ENCODE measurements around the gene DCANP1. TPM values are rescaled to one million over a fixed set of nuclear protein-coding genes. Genes with fewer than 3 reads are reported as not detected.

The DCANP1 gene
- total RNA-seq, 1 donor from 2014 or later, result not detected

- H3K4me3 Mint-ChIP-seq (ENCODE audit: low read depth), result no peak overlapping the region
- TF ChIP-seq CTCF (IDR thresholded peaks at IDR 0.05; ENCODE audit: unreplicated experiment), result no peak
- H3K36me3 Mint-ChIP-seq (ENCODE audit: insufficient read depth), result no peaks in the 10 kb centered on the region
- H3K4me1 Mint-ChIP-seq (ENCODE audit: low read depth), result peaks cover 3% of the 10 kb centered on the region
- no peak for DNase-seq (ENCODE audit: low spot score, unreplicated experiment)
- peaks cover 85% of the 10 kb centered on the region for H3K27me3 Mint-ChIP-seq
- H3K27ac Mint-ChIP-seq, result no peak overlapping the region
- no peaks in the 10 kb centered on the region for H3K9me3 Mint-ChIP-seq (ENCODE audit: low read depth)
Observed at GRCh38 chr5:135471726-135472125, 24.6 kb upstream of the DCANP1 start.

- DNase-seq (ENCODE audit: low spot score, unreplicated experiment), result no peak
- peaks cover 89% of the 10 kb centered on the region for H3K27me3 Mint-ChIP-seq
- H3K4me1 Mint-ChIP-seq (ENCODE audit: low read depth), result peaks cover 3% of the 10 kb centered on the region
- no peak overlapping the region for H3K4me3 Mint-ChIP-seq (ENCODE audit: low read depth)
- no peak overlapping the region for H3K27ac Mint-ChIP-seq
- TF ChIP-seq CTCF (IDR thresholded peaks at IDR 0.05; ENCODE audit: unreplicated experiment), result no peak
- no peaks in the 10 kb centered on the region for H3K36me3 Mint-ChIP-seq (ENCODE audit: insufficient read depth)
- no peaks in the 10 kb centered on the region for H3K9me3 Mint-ChIP-seq (ENCODE audit: low read depth)
Observed at GRCh38 chr5:135469911-135470310, 22.8 kb upstream of the DCANP1 start.

- peaks cover 3% of the 10 kb centered on the region for H3K4me1 Mint-ChIP-seq (ENCODE audit: low read depth)
- H3K9me3 Mint-ChIP-seq (ENCODE audit: low read depth), result no peaks in the 10 kb centered on the region
- H3K36me3 Mint-ChIP-seq (ENCODE audit: insufficient read depth), result no peaks in the 10 kb centered on the region
- no peak overlapping the region for H3K27ac Mint-ChIP-seq
- no peak for TF ChIP-seq CTCF (IDR thresholded peaks at IDR 0.05; ENCODE audit: unreplicated experiment)
- no peak overlapping the region for H3K4me3 Mint-ChIP-seq (ENCODE audit: low read depth)
- no peak for DNase-seq (ENCODE audit: low spot score, unreplicated experiment)
- peaks cover 91% of the 10 kb centered on the region for H3K27me3 Mint-ChIP-seq
Observed at GRCh38 chr5:135468541-135468940, 21.4 kb upstream of the DCANP1 start.

- peaks cover 3% of the 10 kb centered on the region for H3K4me1 Mint-ChIP-seq (ENCODE audit: low read depth)
- H3K9me3 Mint-ChIP-seq (ENCODE audit: low read depth), result no peaks in the 10 kb centered on the region
- TF ChIP-seq CTCF (IDR thresholded peaks at IDR 0.05; ENCODE audit: unreplicated experiment), result no peak
- no peak for DNase-seq (ENCODE audit: low spot score, unreplicated experiment)
- no peaks in the 10 kb centered on the region for H3K36me3 Mint-ChIP-seq (ENCODE audit: insufficient read depth)
- peaks cover 91% of the 10 kb centered on the region for H3K27me3 Mint-ChIP-seq
- H3K4me3 Mint-ChIP-seq (ENCODE audit: low read depth), result no peak overlapping the region
- no peak overlapping the region for H3K27ac Mint-ChIP-seq
Observed at GRCh38 chr5:135467871-135468485, 20.8 kb upstream of the DCANP1 start.

GRCh38 chr5:135467051-135467625 lies 20.0 kb upstream of the DCANP1 start:
- H3K4me1 Mint-ChIP-seq (ENCODE audit: low read depth), result peaks cover 3% of the 10 kb centered on the region
- TF ChIP-seq CTCF (IDR thresholded peaks at IDR 0.05; ENCODE audit: unreplicated experiment), result no peak
- DNase-seq (ENCODE audit: low spot score, unreplicated experiment), result no peak
- no peaks in the 10 kb centered on the region for H3K9me3 Mint-ChIP-seq (ENCODE audit: low read depth)
- peaks cover 95% of the 10 kb centered on the region for H3K27me3 Mint-ChIP-seq
- H3K36me3 Mint-ChIP-seq (ENCODE audit: insufficient read depth), result no peaks in the 10 kb centered on the region
- no peak overlapping the region for H3K27ac Mint-ChIP-seq
- no peak overlapping the region for H3K4me3 Mint-ChIP-seq (ENCODE audit: low read depth)

All from progenitor cell of endocrine pancreas (in vitro differentiated cells).